OCI-LY1 (cell line): ENCODE results near the gene SH3RF3.

Source experiments
- CTCF ChIP-seq: fragments of 200-600 bp; sonication (generic), shearing (Covaris generic); IDR thresholded peaks from 2 replicates; pipeline ENCODE4 v1.5.1; 2017; ENCODE audit warnings: mild to moderate bottlenecking, antibody characterized with exemption, low read length, moderate library complexity, mixed read lengths
- EZH2 ChIP-seq: fragments of 200-600 bp; sonication (generic), shearing (Covaris generic); IDR thresholded peaks from 2 replicates; pipeline ENCODE4 v1.8.0; 2017; ENCODE audit warnings: borderline replicate concordance, mixed run types, mild to moderate bottlenecking, antibody characterized with exemption, low read length, moderate library complexity, mixed read lengths

- no peak for TF ChIP-seq CTCF
- TF ChIP-seq EZH2: no peak
These were observed 247.1 kb downstream of the SH3RF3 start for GRCh38 chr2:109376115-109376514.
